GF-D8 (cell line): Measurements from ENCODE around the gene EPM2AIP1.
"Not testable (repeated sequence)": the region's sequence is repeated elsewhere in the genome, so short reads cannot be mapped to it uniquely, and the experiment has no call there.

Experiments used
- DNase-seq: peaks from one replicate; lab custom pipeline; 2025; lab: John Stamatoyannopoulos, UW

Gene EPM2AIP1

DNA sequence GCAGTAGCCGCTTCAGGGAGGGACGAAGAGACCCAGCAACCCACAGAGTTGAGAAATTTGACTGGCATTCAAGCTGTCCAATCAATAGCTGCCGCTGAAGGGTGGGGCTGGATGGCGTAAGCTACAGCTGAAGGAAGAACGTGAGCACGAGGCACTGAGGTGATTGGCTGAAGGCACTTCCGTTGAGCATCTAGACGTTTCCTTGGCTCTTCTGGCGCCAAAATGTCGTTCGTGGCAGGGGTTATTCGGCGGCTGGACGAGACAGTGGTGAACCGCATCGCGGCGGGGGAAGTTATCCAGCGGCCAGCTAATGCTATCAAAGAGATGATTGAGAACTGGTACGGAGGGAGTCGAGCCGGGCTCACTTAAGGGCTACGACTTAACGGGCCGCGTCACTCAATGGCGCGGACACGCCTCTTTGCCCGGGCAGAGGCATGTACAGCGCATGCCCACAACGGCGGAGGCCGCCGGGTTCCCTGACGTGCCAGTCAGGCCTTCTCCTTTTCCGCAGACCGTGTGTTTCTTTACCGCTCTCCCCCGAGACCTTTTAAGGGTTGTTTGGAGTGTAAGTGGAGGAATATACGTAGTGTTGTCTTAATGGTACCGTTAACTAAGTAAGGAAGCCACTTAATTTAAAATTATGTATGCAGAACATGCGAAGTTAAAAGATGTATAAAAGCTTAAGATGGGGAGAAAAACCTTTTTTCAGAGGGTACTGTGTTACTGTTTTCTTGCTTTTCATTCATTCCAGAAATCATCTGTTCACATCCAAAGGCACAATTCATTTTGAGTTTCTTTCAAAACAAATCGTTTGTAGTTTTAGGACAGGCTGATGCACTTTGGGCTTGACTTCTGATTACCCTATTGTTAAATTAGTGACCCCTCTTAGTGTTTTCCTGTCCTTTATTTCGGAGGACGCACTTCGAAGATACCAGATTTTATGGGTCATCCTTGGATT lies 674 bp upstream of the EPM2AIP1 start, which contains the start of gene MLH1:
Gene MLH1, plus strand, starts transcription at position 193 of the 958 bp plus-strand sequence. Its CDS starts 30 bp downstream, at position 223.
- DNase-seq, result no peak

GRCh38 chr3:36991923-36992805 lies 767 bp downstream of the EPM2AIP1 start:
- DNase-seq, result no peak

DNA sequence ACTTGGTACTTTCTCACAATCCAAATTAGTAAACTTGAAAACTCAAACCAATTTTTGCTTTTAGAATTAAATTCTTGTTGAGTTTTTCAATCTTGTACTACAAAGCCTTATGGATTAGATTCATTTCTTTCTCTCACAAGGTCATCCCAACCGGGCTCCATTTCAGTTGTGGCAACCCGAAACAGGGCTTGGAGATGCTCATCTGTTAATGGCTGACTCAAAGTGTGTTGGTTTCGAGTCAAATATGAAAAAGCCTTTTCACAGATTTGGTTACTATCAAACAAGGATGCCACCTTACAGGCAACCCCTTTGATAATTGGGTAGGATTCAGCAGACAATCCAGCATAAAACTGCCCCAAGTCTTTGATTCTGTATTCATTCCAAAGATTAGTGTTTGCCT lies 1.8 kb downstream of the EPM2AIP1 start:
- DNase-seq, result no peak

DNA sequence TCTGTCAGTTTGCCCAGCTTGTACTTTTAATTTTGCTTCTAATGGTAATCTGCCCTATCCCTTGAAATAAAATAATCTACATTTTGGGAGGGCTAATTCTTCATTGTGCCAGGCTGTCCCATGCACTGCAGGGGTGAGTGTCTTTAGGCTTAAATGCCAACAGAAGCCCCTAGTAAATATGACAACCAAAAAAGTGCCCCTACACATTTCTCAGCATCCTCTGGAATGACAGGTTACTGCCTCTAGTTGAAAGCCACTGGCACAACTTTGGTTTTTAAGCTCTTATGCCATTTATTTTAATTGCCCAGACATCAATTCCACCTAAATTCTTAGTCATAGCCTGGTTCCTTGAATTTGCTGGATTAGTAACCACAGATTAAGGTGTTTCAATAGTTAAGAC lies 3.4 kb downstream of the EPM2AIP1 start:
- no peak for DNase-seq

DNA sequence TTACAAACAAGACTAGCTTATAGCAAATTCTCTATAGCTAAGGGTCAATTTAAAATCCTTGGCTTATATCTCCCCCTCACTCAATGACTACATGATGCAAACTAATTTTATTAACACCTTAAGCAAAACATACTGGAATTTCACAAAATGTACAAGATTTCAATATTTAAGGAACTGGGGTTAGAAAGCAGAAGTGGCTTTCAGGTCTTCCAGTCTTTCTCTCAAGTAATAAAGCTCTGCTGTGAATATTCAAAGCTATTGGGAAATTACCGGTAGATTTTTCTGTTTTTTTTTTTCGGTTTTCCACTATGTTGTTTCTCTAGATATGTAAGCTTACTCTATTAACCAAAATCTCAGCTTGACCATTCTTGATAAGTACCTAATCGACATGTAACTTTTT lies 3.9 kb downstream of the EPM2AIP1 start:
- no peak for DNase-seq

DNA sequence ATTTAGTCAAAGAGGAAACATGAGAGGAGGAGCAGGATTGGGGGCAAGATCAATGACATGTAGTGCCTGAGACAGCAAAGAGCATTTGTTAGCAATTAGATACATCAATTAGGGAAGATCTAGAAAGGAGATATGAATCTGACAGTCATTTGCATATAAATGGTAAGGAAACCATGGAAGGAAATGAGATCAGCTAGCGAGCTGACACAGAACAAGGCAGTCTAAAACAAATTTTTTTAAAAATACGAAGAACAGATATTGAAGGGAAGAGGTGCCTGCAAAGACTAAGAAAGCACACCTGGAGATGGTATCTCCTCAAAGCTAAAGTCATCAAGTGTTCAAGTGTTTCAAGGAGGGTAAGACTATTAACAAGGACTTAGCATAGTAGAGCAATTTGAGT lies 4.6 kb downstream of the EPM2AIP1 start:
- DNase-seq, result no peak

DNA sequence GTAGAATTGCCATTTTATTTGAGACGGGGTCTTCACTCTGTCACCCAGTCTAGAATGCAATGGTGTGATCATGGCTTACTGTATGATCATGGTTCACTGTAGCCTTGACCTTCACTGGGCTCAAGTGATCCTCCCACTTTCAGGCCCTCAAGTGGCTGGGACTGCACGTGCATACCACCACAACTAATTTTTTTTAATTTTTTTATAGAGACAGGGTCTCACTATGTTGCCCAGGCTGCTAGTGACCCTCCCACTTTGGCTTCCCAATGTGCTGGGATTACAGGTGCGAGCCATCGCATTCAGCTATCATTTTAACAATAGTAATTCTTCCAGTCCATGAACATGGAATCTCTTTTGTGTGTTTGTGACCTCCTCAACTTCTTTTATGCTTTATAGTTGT lies 11.9 kb downstream of the EPM2AIP1 start:
- no peak for DNase-seq

DNA sequence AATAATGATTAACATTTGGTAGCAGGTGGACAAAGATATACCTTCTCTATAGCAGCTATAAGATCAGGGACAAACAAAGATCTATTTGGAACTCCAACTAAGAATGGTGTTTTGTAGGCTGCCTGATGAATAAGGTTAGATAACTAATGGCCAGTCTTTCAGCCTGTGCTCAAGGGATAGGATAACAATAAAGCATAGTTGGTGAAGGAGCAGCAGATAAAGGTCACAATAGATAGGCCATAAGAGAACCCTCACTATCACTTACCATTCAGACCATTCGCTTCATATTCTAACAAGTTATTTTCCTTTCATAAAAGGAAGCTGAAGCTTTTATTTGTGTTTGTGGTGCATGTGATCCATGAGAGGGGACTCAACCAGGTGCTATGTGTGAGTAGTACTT lies 19.8 kb downstream of the EPM2AIP1 start:
- DNase-seq, result no peak

- DNase-seq, result no peak
Observed at GRCh38 chr3:36972163-36972562, 20.8 kb downstream of the EPM2AIP1 start.

GRCh38 chr3:36969540-36970432 lies 23.1 kb downstream of the EPM2AIP1 start:
- DNase-seq, result peak; percentile 63

GRCh38 chr3:36969085-36969484 lies 23.8 kb downstream of the EPM2AIP1 start:
- no peak for DNase-seq

DNA sequence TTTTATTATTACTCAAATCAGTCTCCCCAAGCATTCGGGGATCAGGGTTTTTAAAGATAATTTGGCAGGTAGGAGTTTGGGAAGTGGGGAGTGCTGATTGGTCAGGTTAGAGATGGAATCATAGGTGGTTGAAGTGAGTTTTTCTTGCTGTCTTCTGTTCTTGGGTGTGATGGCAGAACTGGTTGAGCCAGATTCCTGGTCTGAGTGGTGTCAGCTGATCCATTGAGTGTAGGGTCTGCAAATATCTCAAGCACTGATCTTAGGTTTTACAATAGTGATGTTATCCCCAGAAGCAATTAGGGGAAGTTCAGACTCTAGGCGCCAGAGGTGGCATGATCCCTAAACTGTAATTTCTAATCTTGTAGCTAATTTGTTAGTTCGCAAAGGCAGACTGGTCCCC lies 27.5 kb downstream of the EPM2AIP1 start:
- DNase-seq, result no peak

GRCh38 chr3:36964817-36965216 lies 28.1 kb downstream of the EPM2AIP1 start:
- no peak for DNase-seq

- DNase-seq, result no peak
Observed at GRCh38 chr3:36964331-36964730, 28.6 kb downstream of the EPM2AIP1 start.

DNA sequence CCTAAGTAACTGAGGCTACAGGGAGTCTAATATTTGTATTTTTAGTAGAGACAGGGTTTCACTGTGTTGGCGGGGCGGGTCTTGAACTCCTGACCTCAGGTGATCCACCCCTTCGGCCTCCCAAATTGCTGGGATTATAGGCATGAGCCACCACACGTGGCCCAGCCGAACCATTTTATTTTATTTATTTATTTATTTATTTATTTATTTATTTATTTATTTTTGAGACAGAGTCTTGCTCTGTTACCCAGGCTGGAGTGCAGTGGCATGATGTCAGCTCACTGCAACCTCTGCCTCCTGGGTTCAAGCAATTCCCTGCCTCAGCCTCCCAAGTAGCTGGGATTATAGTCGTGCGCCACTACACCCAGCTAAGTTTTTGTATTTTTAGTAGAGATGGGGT lies 29.9 kb downstream of the EPM2AIP1 start:
- DNase-seq, result not testable (repeated sequence)

DNA sequence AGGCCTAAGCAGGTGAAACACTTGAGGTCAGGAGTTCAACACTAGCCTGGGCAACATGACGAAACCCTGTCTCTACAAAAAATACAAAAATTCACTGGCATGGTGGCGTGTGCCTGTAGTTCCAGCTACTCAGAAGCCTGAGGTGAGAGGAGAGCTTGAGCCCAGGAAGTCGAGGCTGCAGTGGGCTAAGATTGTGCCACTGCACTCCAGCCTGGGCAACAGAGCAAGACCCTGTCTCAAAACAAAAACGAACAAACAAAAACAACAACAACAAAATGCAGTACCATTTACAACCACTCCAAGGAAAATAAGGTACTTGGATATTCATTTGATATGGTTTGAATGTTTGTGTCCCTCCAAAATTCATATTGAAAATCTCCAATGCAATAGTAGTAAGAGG lies 32.4 kb downstream of the EPM2AIP1 start:
- DNase-seq, result no peak

GRCh38 chr3:36959821-36960220 lies 33.1 kb downstream of the EPM2AIP1 start:
- no peak for DNase-seq

GRCh38 chr3:36957862-36958686 lies 34.9 kb downstream of the EPM2AIP1 start:
- DNase-seq, result no peak

DNA sequence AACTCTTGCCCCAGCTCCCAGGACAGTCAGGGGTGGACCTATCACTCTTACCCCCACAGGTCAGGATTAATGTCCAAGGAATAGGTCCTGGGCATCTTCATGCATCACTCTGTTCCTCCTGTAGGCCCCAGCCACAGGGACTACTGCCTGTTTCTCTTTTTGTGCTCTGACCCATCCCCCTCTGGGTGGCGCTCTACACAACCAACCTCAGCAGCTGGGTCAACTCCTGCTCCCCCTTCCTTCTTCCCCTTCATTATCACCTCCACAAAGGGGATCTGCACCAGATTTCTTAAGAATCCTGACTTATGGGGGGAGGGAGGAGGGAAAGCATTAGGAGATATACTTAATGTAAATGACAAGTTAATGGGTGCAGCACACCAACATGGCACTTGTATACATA lies 35.9 kb downstream of the EPM2AIP1 start:
- DNase-seq, result no peak

GRCh38 chr3:36956155-36956554 lies 36.8 kb downstream of the EPM2AIP1 start:
- no peak for DNase-seq
